Measurements from ENCODE around the gene HTT-AS.

GRCh38 chr4:3016961-3017360 lies 57.4 kb downstream of the HTT-AS start:
- no peak for TF ChIP-seq NRF1 (IDR thresholded peaks at IDR 0.05; ENCODE audit: low read depth, low read length)
- no peak for TF ChIP-seq IRF3 (IDR thresholded peaks at IDR 0.05; ENCODE audit: low read depth, low read length)
- TF ChIP-seq CTCF (IDR thresholded peaks at IDR 0.05), result no peak
- no peak for TF ChIP-seq CHD2 (IDR thresholded peaks at IDR 0.05; ENCODE audit: low read length, partially characterized antibody)
- TF ChIP-seq USF2 (IDR thresholded peaks at IDR 0.05; ENCODE audit: borderline replicate concordance, low read depth, low read length), result no peak
